ENCODE data around the gene TIMP1.

The TIMP1 gene

GRCh38 chrX:47581731-47582647 lies at the start of gene TIMP1:
TSS of gene TIMP1 (plus strand) at chrX:47582436. CDS start at chrX:47583416, 980 bp downstream.
- DNase-seq, result no peak

GRCh38 chrX:47539860-47540259 lies 42.4 kb upstream of the TIMP1 start:
- no peak for DNase-seq

GRCh38 chrX:47540754-47541538 lies 41.3 kb upstream of the TIMP1 start:
- peak; percentile 93 for DNase-seq

- no peak for DNase-seq
Measured at GRCh38 chrX:47543496-47543895, 38.7 kb upstream of the TIMP1 start.

- peak; percentile 81 for DNase-seq
Measured at GRCh38 chrX:47556045-47556623, 26.1 kb upstream of the TIMP1 start.

GRCh38 chrX:47558436-47558835 lies 23.8 kb upstream of the TIMP1 start:
- DNase-seq, result no peak

- no peak for DNase-seq
Measured at GRCh38 chrX:47560179-47560933, 21.9 kb upstream of the TIMP1 start.

- DNase-seq, result peak; percentile 87
Measured at GRCh38 chrX:47560934-47561658, 21.1 kb upstream of the TIMP1 start, which contains the start of gene ARAF. TSS of gene ARAF (plus strand) at chrX:47561205. CDS start at chrX:47562968, 1,763 bp downstream.

GRCh38 chrX:47561659-47562151 lies 20.5 kb upstream of the TIMP1 start:
- no peak for DNase-seq

- no peak for DNase-seq
Measured at GRCh38 chrX:47562615-47563243, 19.5 kb upstream of the TIMP1 start.

GRCh38 chrX:47563801-47564315 lies 18.4 kb upstream of the TIMP1 start:
- no peak for DNase-seq

GRCh38 chrX:47564438-47565085 lies 17.7 kb upstream of the TIMP1 start:
- DNase-seq, result no peak

- DNase-seq, result no peak
Measured at GRCh38 chrX:47566841-47567240, 15.4 kb upstream of the TIMP1 start.

- DNase-seq, result no peak
Measured at GRCh38 chrX:47568656-47569295, 13.5 kb upstream of the TIMP1 start.

GRCh38 chrX:47570794-47571193 lies 11.4 kb upstream of the TIMP1 start:
- no peak for DNase-seq

- no peak for DNase-seq
Measured at GRCh38 chrX:47571215-47571614, 11.0 kb upstream of the TIMP1 start.

GRCh38 chrX:47571896-47572295 lies 10.3 kb upstream of the TIMP1 start:
- DNase-seq, result no peak

GRCh38 chrX:47572773-47573340 lies 9.4 kb upstream of the TIMP1 start:
- DNase-seq, result no peak

- DNase-seq, result no peak
Measured at GRCh38 chrX:47573341-47574075, 8.7 kb upstream of the TIMP1 start.

Measured in NCI-H510A treated with DMSO at 0.1 percent for 48 hours (cell line).